GM21576 (cell line): ENCODE measurements around the gene NXPH1.

Experiments used
- ATAC-seq: cut with Tn5 transposase; IDR thresholded peaks from one replicate; pipeline ENCODE4 v1.9.1; 2021; ENCODE audit warnings: mild to moderate bottlenecking, moderate library complexity; ENCODE audit not compliant: unreplicated experiment

Gene NXPH1

GRCh38 chr7:8491544-8492489 is 58.4 kb downstream of the NXPH1 start:
- ATAC-seq, result no peak

GRCh38 chr7:8499128-8499527 is 65.7 kb downstream of the NXPH1 start:
- no peak for ATAC-seq

GRCh38 chr7:8500286-8500685 is 66.9 kb downstream of the NXPH1 start:
- ATAC-seq, result no peak

- no peak for ATAC-seq
Observed at GRCh38 chr7:8507566-8507965, 74.2 kb downstream of the NXPH1 start.

GRCh38 chr7:8509621-8510020 is 76.2 kb downstream of the NXPH1 start:
- ATAC-seq, result no peak

- ATAC-seq, result no peak
Observed at GRCh38 chr7:8511855-8512254, 78.4 kb downstream of the NXPH1 start.

GRCh38 chr7:8514781-8515519 is 81.5 kb downstream of the NXPH1 start:
- ATAC-seq, result no peak

- ATAC-seq, result no peak
Observed at GRCh38 chr7:8515640-8516185, 82.3 kb downstream of the NXPH1 start.

GRCh38 chr7:8516976-8517375 is 83.6 kb downstream of the NXPH1 start:
- no peak for ATAC-seq

- no peak for ATAC-seq
Observed at GRCh38 chr7:8528311-8528710, 94.9 kb downstream of the NXPH1 start.

GRCh38 chr7:8531991-8532515 is 98.6 kb downstream of the NXPH1 start:
- ATAC-seq, result no peak

- peak; percentile 89 for ATAC-seq
Observed at GRCh38 chr7:8536431-8536830, 103.0 kb downstream of the NXPH1 start.

GRCh38 chr7:8549046-8549445 is 115.6 kb downstream of the NXPH1 start:
- ATAC-seq, result no peak

- no peak for ATAC-seq
Observed at GRCh38 chr7:8560501-8560900, 127.1 kb downstream of the NXPH1 start.

- no peak for ATAC-seq
Observed at GRCh38 chr7:8561449-8561848, 128.0 kb downstream of the NXPH1 start.

GRCh38 chr7:8564281-8564680 is 130.9 kb downstream of the NXPH1 start:
- ATAC-seq, result no peak

GRCh38 chr7:8566016-8566415 is 132.6 kb downstream of the NXPH1 start:
- ATAC-seq, result no peak

GRCh38 chr7:8567626-8568025 is 134.2 kb downstream of the NXPH1 start:
- no peak for ATAC-seq

- no peak for ATAC-seq
Observed at GRCh38 chr7:8579661-8580194, 146.3 kb downstream of the NXPH1 start.

GRCh38 chr7:8581842-8582241 is 148.4 kb downstream of the NXPH1 start:
- no peak for ATAC-seq

GRCh38 chr7:8582728-8583127 is 149.3 kb downstream of the NXPH1 start:
- ATAC-seq, result no peak
